PC-9 (cell line): ENCODE data around the gene ATP11A.

ENCODE experiments used
- EZH2 ChIP-seq: fragments of 200-600 bp; sonication (generic); IDR thresholded peaks from 2 replicates; pipeline ENCODE4 v1.8.0; 2017; ENCODE audit warnings: antibody characterized with exemption, low read depth
- TF ChIP-seq, protein P1 (sequence below): fragments of 200-600 bp; sonication (generic); conservative IDR thresholded peaks from 2 replicates; pipeline ENCODE4 v1.6.1; 2017; ENCODE audit warnings: mixed run types, antibody characterized with exemption, mild to moderate bottlenecking, moderate library complexity

DNA sequence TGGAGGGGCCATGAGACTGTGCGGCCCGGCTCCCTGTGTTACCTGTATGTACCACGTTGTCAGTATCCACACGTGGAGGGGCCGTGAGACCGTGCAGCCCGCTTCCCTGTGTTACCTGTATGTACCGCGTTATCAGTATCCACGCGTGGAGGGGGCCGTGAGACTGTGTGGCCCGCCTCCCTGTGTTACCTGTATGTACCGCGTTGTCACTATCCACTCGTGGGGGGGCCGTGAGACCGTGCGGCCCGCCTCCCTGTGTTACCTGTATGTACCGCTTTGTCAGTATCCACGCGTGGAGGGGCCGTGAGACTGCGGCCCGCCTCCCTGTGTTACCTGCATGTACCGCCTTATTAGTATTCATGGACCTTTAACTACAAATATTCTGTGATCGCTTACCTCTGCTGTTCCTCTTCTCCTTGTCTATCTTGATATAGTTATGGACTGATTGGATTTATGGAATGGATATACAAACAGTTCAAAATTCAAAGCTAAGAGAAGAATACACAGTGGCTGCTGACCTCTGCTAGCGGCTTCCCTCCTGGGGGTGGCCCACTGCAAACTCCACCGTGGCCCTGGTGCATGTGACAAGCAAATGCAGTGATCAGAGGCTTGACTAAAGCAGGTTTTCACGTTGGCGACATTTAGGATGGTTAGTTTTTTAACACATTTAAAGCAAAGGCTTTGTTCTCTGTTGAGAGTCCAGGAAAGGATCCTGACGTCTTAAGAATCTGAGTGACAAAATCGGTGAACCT lies 38.7 kb downstream of the ATP11A start:
- TF ChIP-seq, protein P1, sequence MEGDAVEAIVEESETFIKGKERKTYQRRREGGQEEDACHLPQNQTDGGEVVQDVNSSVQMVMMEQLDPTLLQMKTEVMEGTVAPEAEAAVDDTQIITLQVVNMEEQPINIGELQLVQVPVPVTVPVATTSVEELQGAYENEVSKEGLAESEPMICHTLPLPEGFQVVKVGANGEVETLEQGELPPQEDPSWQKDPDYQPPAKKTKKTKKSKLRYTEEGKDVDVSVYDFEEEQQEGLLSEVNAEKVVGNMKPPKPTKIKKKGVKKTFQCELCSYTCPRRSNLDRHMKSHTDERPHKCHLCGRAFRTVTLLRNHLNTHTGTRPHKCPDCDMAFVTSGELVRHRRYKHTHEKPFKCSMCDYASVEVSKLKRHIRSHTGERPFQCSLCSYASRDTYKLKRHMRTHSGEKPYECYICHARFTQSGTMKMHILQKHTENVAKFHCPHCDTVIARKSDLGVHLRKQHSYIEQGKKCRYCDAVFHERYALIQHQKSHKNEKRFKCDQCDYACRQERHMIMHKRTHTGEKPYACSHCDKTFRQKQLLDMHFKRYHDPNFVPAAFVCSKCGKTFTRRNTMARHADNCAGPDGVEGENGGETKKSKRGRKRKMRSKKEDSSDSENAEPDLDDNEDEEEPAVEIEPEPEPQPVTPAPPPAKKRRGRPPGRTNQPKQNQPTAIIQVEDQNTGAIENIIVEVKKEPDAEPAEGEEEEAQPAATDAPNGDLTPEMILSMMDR = no peak
- TF ChIP-seq EZH2 = no peak
